EL (cell line): ENCODE data around the gene SCYL1.

Source experiments
- DNase-seq: peaks from one replicate; pipeline ENCODE4 v3.0.0-alpha.2; 2016

SCYL1 gene

GRCh38 chr11:65493367-65494176 lies 31.3 kb upstream of the SCYL1 start:
- peak; percentile 97 for DNase-seq

DNA sequence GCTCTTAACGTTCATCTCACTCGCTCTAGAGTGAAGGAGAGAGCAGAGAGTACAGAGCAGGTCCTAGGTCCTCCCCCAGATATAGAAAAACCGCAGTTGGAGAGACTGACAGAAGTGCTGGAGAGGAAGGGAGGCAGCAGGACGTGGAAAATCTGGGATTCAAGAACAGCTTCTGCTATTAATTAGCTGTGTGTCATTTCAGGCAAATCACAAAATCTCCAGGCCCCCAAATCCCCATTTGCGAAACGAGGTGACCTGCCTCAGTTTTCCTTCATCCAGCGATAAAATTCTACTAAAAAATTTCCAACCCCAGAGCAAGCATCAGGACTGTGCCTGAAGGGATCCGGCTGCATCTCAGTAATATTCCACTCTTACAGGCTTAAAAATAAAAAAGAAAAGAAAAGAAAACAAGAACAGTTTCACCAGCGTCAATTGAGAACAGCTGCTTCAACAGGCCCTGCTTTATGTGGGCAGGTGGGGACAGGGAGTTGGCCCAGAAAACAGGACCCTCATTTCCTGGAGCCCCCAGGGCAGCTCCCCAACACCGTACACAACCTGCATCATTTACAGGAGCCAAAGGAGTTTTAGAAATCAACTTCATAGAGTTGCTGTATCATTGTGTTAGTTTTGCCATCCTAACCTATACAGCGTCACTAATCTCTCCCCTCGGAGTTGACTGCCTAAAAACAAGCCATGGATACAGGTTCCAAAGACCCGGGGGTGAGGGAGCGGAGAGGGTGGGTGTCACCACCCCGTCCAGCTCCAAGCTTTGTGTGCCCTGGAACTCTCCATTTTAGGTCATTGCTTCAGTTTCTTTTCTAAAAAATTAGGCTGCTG lies 28.4 kb upstream of the SCYL1 start:
- DNase-seq, result peak; percentile 53

DNA sequence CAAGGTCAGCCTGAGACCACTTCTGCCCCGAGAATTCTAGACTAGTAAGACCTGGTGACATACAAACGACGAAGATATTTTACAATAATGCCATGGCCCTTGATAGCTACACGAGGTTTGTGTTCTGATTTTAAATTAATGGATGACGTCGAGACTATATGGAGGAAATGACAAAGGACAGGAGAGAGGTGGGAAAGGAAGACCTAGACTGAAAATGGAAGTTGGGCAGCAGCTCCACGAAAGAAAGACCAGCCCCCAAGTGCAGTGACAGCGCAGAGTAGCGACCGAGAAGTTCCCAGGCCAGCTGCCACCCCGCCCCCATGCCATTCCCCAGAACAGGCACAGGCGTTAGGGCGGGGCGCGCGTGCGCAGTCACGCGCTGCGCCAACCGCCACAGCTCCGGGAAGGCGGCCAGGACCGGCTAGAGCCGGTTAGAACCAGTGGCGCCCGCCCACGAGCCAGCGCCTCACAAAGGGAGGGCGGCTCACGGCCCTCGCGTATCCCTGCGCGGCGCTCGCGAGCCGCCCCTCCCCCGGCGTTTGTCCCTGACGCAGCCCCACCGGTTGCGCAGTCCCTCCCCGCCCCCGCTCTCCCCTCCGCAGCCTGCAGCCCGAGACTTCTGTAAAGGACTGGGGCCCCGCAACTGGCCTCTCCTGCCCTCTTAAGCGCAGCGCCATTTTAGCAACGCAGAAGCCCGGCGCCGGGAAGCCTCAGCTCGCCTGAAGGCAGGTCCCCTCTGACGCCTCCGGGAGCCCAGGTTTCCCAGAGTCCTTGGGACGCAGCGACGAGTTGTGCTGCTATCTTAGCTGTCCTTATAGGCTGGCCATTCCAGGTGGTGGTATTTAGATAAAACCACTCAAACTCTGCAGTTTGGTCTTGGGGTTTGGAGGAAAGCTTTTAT lies 27.5 kb upstream of the SCYL1 start:
- DNase-seq, result peak; percentile 98

DNA sequence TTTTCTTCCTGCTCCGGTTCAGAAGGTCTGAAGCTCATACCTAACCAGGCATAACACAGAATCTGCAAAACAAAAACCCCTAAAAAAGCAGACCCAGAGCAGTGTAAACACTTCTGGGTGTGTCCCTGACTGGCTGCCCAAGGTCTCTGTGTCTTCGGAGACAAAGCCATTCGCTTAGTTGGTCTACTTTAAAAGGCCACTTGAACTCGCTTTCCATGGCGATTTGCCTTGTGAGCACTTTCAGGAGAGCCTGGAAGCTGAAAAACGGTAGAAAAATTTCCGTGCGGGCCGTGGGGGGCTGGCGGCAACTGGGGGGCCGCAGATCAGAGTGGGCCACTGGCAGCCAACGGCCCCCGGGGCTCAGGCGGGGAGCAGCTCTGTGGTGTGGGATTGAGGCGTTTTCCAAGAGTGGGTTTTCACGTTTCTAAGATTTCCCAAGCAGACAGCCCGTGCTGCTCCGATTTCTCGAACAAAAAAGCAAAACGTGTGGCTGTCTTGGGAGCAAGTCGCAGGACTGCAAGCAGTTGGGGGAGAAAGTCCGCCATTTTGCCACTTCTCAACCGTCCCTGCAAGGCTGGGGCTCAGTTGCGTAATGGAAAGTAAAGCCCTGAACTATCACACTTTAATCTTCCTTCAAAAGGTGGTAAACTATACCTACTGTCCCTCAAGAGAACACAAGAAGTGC lies 26.7 kb upstream of the SCYL1 start:
- peak; percentile 66 for DNase-seq

- DNase-seq, result no peak
Measured at GRCh38 chr11:65498727-65498976, 26.2 kb upstream of the SCYL1 start.

GRCh38 chr11:65498977-65499712 lies 25.7 kb upstream of the SCYL1 start, which contains the start of gene MALAT1:
TSS of gene MALAT1 (plus strand) at chr11:65499045.
- peak; percentile 94 for DNase-seq

DNA sequence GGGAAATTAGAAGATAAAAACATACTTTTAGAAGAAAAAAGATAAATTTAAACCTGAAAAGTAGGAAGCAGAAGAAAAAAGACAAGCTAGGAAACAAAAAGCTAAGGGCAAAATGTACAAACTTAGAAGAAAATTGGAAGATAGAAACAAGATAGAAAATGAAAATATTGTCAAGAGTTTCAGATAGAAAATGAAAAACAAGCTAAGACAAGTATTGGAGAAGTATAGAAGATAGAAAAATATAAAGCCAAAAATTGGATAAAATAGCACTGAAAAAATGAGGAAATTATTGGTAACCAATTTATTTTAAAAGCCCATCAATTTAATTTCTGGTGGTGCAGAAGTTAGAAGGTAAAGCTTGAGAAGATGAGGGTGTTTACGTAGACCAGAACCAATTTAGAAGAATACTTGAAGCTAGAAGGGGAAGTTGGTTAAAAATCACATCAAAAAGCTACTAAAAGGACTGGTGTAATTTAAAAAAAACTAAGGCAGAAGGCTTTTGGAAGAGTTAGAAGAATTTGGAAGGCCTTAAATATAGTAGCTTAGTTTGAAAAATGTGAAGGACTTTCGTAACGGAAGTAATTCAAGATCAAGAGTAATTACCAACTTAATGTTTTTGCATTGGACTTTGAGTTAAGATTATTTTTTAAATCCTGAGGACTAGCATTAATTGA lies 25.0 kb upstream of the SCYL1 start:
- no peak for DNase-seq

GRCh38 chr11:65500387-65501185 lies 24.3 kb upstream of the SCYL1 start:
- peak; percentile 59 for DNase-seq

GRCh38 chr11:65501186-65501471 lies 23.8 kb upstream of the SCYL1 start:
- DNase-seq, result no peak

- DNase-seq, result peak; percentile 52
Measured at GRCh38 chr11:65501472-65502273, 23.2 kb upstream of the SCYL1 start.

- DNase-seq, result no peak
Measured at GRCh38 chr11:65502274-65502554, 22.7 kb upstream of the SCYL1 start.

GRCh38 chr11:65502555-65503367 lies 22.1 kb upstream of the SCYL1 start:
- peak; percentile 48 for DNase-seq

DNA sequence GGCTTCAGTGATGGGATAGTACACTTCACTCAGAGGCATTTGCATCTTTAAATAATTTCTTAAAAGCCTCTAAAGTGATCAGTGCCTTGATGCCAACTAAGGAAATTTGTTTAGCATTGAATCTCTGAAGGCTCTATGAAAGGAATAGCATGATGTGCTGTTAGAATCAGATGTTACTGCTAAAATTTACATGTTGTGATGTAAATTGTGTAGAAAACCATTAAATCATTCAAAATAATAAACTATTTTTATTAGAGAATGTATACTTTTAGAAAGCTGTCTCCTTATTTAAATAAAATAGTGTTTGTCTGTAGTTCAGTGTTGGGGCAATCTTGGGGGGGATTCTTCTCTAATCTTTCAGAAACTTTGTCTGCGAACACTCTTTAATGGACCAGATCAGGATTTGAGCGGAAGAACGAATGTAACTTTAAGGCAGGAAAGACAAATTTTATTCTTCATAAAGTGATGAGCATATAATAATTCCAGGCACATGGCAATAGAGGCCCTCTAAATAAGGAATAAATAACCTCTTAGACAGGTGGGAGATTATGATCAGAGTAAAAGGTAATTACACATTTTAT lies 21.4 kb upstream of the SCYL1 start:
- peak; percentile 28 for DNase-seq

- peak; percentile 68 for DNase-seq
Measured at GRCh38 chr11:65503949-65504673, 20.8 kb upstream of the SCYL1 start.

DNA sequence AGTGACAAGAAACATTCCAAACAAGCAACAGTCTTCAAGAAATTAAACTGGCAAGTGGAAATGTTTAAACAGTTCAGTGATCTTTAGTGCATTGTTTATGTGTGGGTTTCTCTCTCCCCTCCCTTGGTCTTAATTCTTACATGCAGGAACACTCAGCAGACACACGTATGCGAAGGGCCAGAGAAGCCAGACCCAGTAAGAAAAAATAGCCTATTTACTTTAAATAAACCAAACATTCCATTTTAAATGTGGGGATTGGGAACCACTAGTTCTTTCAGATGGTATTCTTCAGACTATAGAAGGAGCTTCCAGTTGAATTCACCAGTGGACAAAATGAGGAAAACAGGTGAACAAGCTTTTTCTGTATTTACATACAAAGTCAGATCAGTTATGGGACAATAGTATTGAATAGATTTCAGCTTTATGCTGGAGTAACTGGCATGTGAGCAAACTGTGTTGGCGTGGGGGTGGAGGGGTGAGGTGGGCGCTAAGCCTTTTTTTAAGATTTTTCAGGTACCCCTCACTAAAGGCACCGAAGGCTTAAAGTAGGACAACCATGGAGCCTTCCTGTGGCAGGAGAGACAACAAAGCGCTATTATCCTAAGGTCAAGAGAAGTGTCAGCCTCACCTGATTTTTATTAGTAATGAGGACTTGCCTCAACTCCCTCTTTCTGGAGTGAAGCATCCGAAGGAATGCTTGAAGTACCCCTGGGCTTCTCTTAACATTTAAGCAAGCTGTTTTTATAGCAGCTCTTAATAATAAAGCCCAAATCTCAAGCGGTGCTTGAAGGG lies 20.0 kb upstream of the SCYL1 start:
- peak; percentile 35 for DNase-seq

GRCh38 chr11:65505466-65506289 lies 19.2 kb upstream of the SCYL1 start:
- peak; percentile 47 for DNase-seq
